Left lung (tissue), 10 donors: Measurements from ENCODE around the gene SMIM38. TPM values are rescaled to one million over a fixed set of nuclear protein-coding genes. Genes with fewer than 3 reads are reported as not detected.

Experiments used
- ATAC-seq: fragments of 200-7000 bp; cut with Tn5 transposase; one replicate; pipeline ENCODE4 v1.9.1; 2020; ENCODE audit warnings: moderate library complexity
- DNase-seq, 4 donors: peaks; one replicate each; pipeline ENCODE4 v3.0.0-alpha.2; 2013 to 2020
- H3K27ac ChIP-seq, 2 donors: fragments of 200-600 bp; sonication (generic) in 1 of 2; one replicate each; pipeline versions ENCODE4 v1.5.0 to v1.8.0; 2020 to 2021
- H3K27me3 ChIP-seq, 2 donors: fragments of 200-600 bp; sonication (generic) in 1 of 2; one replicate each; pipeline versions ENCODE4 v1.5.0 to v1.8.0; 2020 to 2021
- H3K36me3 ChIP-seq, 2 donors: fragments of 200-600 bp; sonication (generic) in 1 of 2; one replicate each; pipeline versions ENCODE4 v1.5.0 to v1.8.0; 2020 to 2021
- H3K4me1 ChIP-seq, 2 donors: fragments of 200-600 bp; one replicate each; pipeline ENCODE4 v1.8.0; 2021
- H3K4me3 ChIP-seq, 2 donors: fragments of 200-600 bp; sonication (generic) in 1 of 2; one replicate each; pipeline versions ENCODE4 v1.5.0 to v1.8.0; 2020 to 2021; ENCODE audit warnings: mild to moderate bottlenecking in 1 of 2
- H3K9me3 ChIP-seq, 2 donors: fragments of 200-600 bp; sonication (generic) in 1 of 2; one replicate each; pipeline versions ENCODE4 v1.5.0 to v1.8.0; 2020 to 2021
- CTCF ChIP-seq, 2 donors: fragments of 200-600 bp; sonication (generic) in 1 of 2; IDR thresholded peaks; one replicate each; pipeline versions ENCODE4 v1.5.0 to v1.8.0; 2021; ENCODE audit warnings: antibody characterized with exemption in 2 of 2
- intact Hi-C, 2 donors: fragments of 100-400 bp; cut with DNase I; formaldehyde crosslinking; loops; one replicate each; pipeline versions ENCODE4 v1.11.2 to v1.14.2; 2022
- polyA plus RNA-seq, 6 donors: library from polyadenylated mRNA; unstranded; fragments of 120-200 nt; gene quantifications; one replicate each; pipeline ENCODE4 v1.2.1, GENCODE V29; 2013; ENCODE audit not compliant: insufficient read length in 6 of 6
- total RNA-seq, 2 donors: library from RNA; stranded (reverse); fragmentation: NEBNext Ultra II Directional; extraction: Animal tissue kit (Norgen Biotek cat#: 25700); gene quantifications; one replicate each; pipeline ENCODE4 v1.2.1, GENCODE V29; 2021
- donor health status: DM: no; HTN: yes; CAD: no.
- donor health status: DM: no; HTN: no; CAD: no.

The SMIM38 gene
- total and polyA plus RNA-seq, 8 donors: 0.09 to 1.3 (median 0.68) TPM

GRCh38 chr11:69140635-69141034 lies 15.1 kb upstream of the SMIM38 start:
- no peak for TF ChIP-seq CTCF (IDR thresholded peaks at IDR 0.05)

GRCh38 chr11:69141742-69142141 lies 14.0 kb upstream of the SMIM38 start:
- H3K27me3 ChIP-seq: no peaks in the 10 kb centered on the region
- peaks cover 0 to 8% of the 10 kb centered on the region in 2 donors for H3K9me3 ChIP-seq
- no peak overlapping the region for H3K4me3 ChIP-seq
- intact Hi-C loops: no loop called here
- no peak for TF ChIP-seq CTCF (IDR thresholded peaks at IDR 0.05)
- DNase-seq (peak in 1 of 4 donors; percentile 6), ATAC-seq (no peak)
- no peaks in the 10 kb centered on the region for H3K36me3 ChIP-seq
- no peak overlapping the region for H3K27ac ChIP-seq
- H3K4me1 ChIP-seq: no peaks in the 10 kb centered on the region

More at GRCh38 chr11:69140635-69141034, 15.1 kb upstream of the SMIM38 start:
- H3K27me3 ChIP-seq: no peaks in the 10 kb centered on the region
- H3K4me3 ChIP-seq: no peak overlapping the region
- intact Hi-C loops: no loop called here
- no peaks in the 10 kb centered on the region for H3K4me1 ChIP-seq
- no peaks in the 10 kb centered on the region for H3K36me3 ChIP-seq
- DNase-seq (peak in 1 of 4 donors; percentile 2), ATAC-seq (no peak)
- H3K9me3 ChIP-seq: peaks cover 0 to under 1% of the 10 kb centered on the region in 2 donors
- H3K27ac ChIP-seq: no peak overlapping the region

GRCh38 chr11:69142895-69143294 lies 12.8 kb upstream of the SMIM38 start:
- Histone ChIP-seq H3K4me3 (no peak overlapping the region), H3K27ac (no peak overlapping the region), H3K9me3 (peaks cover 0 to 15% of the 10 kb centered on the region in 2 donors), H3K27me3 (no peaks in the 10 kb centered on the region), H3K36me3 (no peaks in the 10 kb centered on the region), H3K4me1 (no peaks in the 10 kb centered on the region)
- DNase-seq: no peak
- no peak for TF ChIP-seq CTCF (IDR thresholded peaks at IDR 0.05)
- no peak for ATAC-seq
- intact Hi-C loops: no loop called here

- no peaks in the 10 kb centered on the region for H3K27me3 ChIP-seq
- ATAC-seq (no peak), DNase-seq (peak in 1 of 4 donors; percentile 4)
- no peak overlapping the region for H3K27ac ChIP-seq
- no peak for TF ChIP-seq CTCF (IDR thresholded peaks at IDR 0.05)
- no peak overlapping the region for H3K4me3 ChIP-seq
- H3K4me1 ChIP-seq: no peaks in the 10 kb centered on the region
- intact Hi-C loops: no loop called here
- H3K9me3 ChIP-seq: peaks cover 0 to 15% of the 10 kb centered on the region in 2 donors
- no peaks in the 10 kb centered on the region for H3K36me3 ChIP-seq
Observed at GRCh38 chr11:69144316-69145049, 11.3 kb upstream of the SMIM38 start.

- Histone ChIP-seq H3K4me3 (no peak overlapping the region), H3K27me3 (no peaks in the 10 kb centered on the region), H3K9me3 (peaks cover 0 to 15% of the 10 kb centered on the region in 2 donors), H3K27ac (no peak overlapping the region), H3K4me1 (no peaks in the 10 kb centered on the region), H3K36me3 (no peaks in the 10 kb centered on the region)
- no peak for TF ChIP-seq CTCF (IDR thresholded peaks at IDR 0.05)
- ATAC-seq: no peak
- intact Hi-C loops: no loop called here
- DNase-seq: peak in 1 of 4 donors; percentile 64
Observed at GRCh38 chr11:69145050-69145380, 10.7 kb upstream of the SMIM38 start.
